Posterior cingulate gyrus (tissue), 11 donors: Measurements from ENCODE around the gene CPEB1.
"Not testable (repeated sequence)": the region's sequence is repeated elsewhere in the genome, so short reads cannot be mapped to it uniquely, and the experiment has no call there.

Experiments
- DNase-seq, 10 donors: peaks; one replicate each; pipeline versions ENCODE4 v3.0.0 to v3.0.0-alpha.2; 2020 to 2021; ENCODE audit warnings: mixed read lengths in 3 of 10
- intact Hi-C: fragments of 100-400 bp; cut with DNase I; formaldehyde crosslinking; loops from one replicate; pipeline ENCODE4 v1.15.1; 2023

Gene CPEB1

DNA sequence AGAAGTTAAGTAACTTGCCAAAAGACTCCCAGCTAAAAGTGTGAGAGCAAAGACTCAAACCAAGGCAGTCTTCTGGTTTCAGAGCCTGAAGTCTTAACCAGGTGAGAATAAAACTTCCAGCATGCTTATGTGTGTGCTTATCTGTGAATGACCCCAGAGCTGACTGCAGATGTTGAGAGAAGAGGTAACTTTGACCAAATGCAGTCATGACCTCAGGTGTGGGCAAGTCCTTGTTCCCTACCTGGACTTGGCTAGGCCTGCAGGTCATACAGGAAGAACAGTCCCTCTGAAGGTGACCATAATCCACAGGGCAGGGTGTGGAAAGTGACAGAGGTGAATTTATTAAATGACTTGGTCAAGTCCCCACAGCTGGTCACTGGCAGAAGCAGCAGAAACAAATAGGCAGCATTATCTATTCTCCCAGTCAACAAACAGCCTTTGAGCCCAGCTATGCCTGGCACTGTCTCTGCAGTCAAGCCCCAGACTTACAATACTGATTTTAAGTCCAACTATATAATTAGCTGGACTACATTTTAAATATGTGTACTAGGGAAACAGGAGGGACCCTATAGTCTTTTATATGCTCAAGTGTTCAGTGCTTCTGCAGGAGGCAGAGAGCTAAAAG is 3.0 kb upstream of the CPEB1 start:
- intact Hi-C loops = no loop called here
- peak in 5 of 10 donors; percentile 31 to 90 (median 45) for DNase-seq

DNA sequence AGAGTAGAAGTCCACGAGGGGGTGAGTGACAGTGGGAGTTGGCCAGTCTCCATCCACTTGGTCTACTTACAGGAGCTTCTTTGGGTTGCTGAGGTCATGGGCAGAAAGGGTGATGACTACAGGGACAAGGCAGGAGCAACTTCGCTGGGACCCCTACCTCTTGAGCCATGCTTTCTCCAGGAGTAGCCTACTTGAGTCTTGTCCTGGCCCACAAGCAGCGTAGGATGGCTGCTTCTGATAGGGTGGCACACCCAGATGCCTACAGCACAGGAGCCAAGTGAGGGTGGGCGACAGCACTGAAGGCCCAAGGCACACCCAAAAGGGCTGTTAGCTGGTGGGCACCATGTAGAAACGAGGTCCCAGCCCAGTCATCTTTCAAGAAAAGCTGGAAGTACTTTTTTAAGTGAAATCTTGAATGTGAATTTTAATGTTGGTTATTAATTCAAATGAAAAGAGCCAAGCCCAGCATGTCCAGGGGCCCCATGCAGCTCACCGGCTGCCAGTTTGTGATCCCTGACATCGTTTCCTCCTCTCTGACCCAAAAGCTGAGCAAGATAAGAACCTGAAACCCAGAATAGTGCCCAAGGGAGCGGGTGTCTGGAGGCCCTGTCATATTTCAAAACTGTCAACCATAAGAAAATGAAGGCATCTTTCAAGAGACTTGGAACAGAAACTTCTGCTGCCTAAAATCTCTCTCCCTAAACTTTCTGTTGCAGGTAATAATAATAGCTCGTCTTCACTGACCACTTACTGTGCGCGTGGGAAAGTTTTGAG is 2.2 kb upstream of the CPEB1 start:
- intact Hi-C loops = loop anchor here (5.0 to 10.0 kb wide), 4 partner anchors 45 to 158 kb away; partner anchors contain the start of genes FSD2, RPS17 and WHAMM
- peak in 2 of 10 donors; percentile 36 to 71 for DNase-seq

DNA sequence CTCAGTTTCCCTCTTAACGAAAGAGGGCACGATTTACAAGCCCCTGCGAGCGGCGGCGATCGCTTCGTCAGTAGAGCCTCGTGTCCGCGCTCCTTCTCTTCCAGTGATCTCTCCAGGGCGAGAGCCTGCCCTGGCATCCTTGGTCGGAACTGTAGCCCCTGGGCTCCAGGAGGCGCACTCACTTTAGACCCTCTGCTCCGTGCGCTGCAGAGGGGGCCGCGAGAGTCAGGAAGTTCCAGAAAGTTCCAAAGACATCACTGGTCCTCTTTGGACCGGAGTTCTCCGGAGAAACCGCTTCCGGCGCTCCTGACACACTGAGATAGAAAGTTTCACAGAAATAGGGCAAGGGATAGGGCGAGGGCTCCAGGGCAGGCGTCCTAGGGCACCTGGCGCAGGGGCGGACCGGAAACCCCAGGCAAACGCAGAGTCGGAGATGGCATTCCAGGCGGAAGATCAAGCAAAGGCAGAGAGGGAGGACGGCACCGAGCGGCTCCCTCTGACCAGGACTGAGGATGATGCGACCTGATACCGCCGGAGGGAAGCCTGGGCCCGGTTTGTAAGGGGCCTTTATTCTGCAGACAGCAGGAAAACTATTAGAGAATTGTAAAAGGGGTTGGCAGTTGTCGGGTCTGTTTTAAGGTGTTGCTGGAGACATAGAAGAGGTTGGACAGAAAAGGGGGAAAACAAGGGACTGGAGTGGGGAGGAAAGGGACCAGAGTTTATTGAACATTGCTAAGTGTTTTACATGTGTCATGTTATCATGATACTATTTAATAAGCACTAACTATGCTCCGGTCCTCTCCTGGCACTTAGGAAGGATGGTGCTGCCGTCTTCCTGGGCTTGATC is 1.3 kb upstream of the CPEB1 start:
- intact Hi-C loops = loop anchor here (5.0 to 10.0 kb wide), 4 partner anchors 46 to 159 kb away; partner anchors contain the start of genes FSD2, RPS17 and WHAMM
- DNase-seq = peak in 4 of 10 donors; percentile 25 to 79 (median 43)

DNA sequence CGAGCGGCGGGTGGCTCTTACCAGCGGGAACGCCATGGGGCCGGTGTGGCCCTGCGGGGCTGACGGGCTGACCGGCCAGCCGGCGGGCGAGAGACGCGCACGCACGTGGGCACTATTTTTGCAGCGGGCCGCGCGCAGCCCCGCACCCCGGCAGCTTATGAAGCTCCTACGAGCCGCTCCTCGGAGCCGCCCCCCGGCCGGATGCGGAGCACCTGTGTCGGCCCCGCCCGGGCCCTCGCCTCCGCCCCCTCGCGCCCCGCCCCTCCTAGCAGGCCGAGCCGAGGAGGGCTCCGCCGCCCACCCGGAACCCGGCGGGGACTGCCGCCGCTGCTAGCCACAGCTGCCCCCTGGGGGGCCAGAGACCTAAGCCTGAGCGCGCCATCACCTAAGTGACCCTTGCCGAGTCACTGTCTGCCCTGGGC is 683 bp upstream of the CPEB1 start:
- peak in 1 of 10 donors; percentile 23 for DNase-seq
- intact Hi-C loops = loop anchor here (2.0 to 10.0 kb wide), 5 partner anchors 47 to 159 kb away; partner anchors contain the start of genes FSD2, RPS17 and WHAMM

DNA sequence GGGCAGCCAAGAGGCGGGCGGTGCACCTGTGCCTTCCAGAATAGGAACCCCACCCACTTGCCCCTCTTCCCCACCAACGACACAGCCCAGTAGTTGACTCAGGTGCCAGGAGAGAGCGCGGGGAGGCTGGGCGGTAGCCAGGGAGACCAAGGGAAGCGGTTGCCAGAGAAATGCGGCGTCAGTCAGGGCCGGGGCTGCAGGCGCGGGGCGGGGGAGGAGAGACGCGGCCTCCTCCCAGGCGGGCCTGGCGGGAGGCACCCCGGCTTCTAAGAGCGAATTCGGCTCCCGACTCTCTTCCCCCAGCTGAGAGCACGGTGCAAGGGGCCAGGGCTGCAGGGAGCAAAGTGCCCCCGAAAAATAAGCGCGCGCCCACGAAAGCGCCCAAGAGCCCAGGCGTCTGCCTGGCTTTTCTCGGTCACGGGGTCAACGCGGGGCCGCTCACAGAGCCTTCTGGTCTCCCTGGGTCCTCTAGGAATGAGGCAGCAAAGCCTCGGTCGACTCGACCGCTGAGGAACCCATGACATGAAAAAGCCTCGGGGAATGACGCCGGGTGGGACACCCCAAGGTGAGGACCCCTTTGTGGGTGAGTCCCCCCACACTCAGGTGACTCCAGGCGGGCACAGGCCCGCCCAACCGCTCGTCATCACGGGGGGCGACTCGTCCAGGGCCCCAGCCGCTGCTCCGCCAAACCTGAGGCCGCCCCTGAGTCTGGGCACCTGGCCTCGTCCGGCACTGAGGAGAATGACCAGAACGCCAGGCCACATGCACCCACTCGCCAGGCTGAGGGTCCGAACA is 716 bp downstream of the CPEB1 start:
- intact Hi-C loops = loop anchor here (2.0 to 10.0 kb wide), 5 partner anchors 48 to 161 kb away; partner anchors contain the start of genes FSD2, RPS17 and WHAMM
- peak; percentile 23 to 88 (median 41) for DNase-seq

DNA sequence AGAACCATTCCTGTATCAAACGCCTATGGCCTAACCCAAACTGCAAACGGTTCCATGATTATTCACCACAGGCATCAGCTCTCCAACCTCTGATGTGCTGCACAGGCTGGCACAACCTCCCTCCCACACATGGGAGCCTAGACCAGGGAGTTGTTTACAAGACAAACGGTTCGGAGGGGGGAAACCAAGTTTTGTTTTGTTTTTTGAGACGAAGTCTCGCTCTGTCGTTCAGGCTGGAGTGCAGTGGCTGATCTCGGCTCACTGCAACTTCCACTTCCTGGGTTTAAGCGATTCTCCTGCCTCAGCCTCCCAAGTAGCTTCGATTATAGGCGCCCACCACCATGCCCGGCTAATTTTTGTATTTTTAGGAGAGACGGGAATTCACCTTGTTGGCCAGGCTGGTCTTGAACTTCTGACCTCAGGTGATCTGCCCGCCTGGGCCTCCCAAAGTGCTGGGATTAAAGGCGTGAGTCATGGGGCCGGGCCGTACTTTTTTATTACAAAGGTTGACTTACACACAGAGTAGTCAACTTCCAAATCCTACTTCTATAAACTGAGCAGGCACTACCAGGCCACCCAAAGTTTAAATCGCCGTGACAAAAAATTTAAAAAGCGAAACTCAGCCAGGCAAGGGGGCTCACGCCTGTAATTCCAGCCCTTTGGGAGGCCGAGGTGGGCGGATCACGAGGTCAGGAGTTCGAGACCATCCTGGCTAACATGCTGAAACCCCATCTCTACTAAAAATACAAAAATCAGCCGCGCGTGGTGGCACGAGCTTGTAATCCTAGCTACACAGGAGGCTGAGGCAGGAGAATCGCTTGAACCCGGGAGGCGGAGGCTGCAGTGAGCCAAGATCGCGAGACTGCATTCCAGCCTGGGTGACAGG is 2.0 kb downstream of the CPEB1 start:
- DNase-seq = not testable (repeated sequence)
- intact Hi-C loops = loop anchor here (5.0 to 10.0 kb wide), 4 partner anchors 50 to 162 kb away; partner anchors contain the start of genes FSD2, RPS17 and WHAMM

DNA sequence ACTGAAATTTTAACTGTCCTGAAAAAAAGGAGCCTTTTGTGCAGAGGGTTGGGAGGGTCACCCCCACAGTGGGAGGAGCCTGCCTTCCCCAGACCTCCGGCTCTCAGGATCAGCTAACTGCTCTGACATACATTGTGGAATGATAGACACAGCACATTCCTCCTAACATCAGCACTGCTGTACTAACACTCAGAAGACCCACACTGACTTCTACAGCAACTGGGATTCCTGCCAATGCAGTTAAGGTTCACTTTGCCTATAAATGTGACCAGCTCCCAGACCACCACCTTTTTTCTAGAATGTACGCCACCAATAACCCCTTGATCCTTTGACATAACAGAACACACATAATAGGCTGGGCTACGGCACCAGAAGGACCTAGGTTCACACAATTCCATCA is 3.2 kb downstream of the CPEB1 start:
- intact Hi-C loops = loop anchor here (10.0 kb wide), 1 partner anchor 51 kb away; no protein-coding TSS in a partner anchor
- DNase-seq = no peak

DNA sequence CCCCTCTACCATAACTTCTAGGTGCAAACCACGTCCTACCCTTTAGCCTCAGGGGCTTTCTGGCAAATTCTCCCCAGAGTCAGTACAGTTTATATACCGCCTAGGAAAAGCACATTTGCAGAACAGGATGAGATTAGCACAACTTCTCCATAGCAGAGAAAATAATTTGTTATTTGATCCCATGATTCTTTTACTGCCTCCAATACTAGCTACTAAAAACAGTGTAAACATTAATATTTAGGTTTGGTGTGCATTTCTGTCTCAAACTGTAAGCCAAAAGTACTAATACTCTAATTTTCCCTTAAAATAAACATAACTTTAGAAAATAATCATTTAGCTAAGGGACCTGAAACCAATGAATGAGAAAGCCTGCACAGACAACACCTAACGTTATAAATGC is 4.5 kb downstream of the CPEB1 start:
- intact Hi-C loops = loop anchor here (10.0 kb wide), 1 partner anchor 52 kb away; no protein-coding TSS in a partner anchor
- no peak for DNase-seq

DNA sequence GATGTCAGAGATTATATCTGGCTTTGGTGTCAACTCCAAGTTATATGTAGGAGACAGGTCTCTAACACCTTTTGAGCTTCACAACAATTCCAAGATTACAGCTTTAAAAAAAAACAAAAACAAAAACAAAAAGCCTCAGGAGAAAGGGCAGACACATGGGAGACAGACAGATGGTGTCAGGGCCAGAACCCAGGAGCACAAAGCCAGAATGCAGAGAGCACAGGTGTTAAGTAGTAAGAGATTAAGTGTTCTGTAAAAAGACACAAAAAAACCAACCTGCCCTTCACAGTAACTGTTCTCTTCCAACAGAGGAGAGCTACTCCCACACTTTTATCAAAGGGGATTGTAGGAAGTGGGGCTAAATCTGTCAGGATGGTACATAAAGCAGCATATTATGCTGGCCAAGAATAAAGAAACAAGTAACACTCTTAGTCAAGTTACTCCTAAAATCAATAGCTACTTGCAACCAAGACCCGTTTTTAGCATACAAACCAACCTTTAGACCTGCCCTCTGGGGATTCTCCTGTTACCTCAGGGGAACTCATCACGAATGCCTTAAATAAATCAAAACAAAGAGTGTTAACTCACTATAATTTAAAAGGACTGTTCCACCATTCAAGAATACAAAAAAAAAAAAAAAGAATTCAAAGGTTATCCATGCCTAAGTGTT is 5.9 kb downstream of the CPEB1 start:
- DNase-seq = no peak
- intact Hi-C loops = loop anchor here (10.0 kb wide), 1 partner anchor 54 kb away; no protein-coding TSS in a partner anchor

DNA sequence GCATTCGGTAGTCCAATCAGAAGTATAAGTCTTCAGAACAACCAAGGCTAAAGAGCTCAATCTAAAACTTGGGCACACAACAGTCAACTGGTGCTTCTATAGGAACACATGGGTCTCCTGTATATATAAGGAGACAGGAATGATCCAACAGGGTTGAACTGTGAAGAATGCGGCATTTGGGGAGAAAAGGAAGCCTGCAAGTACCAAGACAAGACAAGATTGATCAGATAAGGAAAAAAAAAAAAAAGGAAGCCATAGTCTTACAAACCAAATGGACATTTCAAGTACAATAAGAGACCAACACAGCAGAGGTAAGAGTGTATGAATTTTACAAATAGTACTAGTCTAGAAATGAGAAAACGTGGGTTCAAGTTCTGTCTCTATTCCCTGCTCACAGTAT is 6.5 kb downstream of the CPEB1 start:
- DNase-seq = no peak
- intact Hi-C loops = loop anchor here (10.0 kb wide), 1 partner anchor 54 kb away; no protein-coding TSS in a partner anchor

DNA sequence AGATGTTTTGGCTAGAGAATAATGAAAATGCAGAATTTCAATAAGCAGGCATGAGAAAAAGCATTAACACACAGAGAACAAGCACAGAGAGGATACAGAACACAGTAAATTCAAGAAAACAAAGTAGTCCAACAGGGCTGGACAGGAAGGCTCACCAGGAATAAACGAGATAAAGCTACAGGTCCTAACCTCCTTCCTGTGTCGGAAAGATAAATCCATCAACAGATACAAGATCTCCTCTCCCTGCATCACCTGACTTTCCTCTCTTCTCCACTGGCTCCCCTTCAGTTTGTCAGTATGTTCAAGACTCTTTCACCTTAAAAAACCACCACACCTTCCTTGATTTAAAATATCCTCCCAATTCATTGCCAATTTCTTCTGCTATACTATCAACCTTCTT is 11.4 kb downstream of the CPEB1 start:
- intact Hi-C loops = no loop called here
- DNase-seq = no peak

DNA sequence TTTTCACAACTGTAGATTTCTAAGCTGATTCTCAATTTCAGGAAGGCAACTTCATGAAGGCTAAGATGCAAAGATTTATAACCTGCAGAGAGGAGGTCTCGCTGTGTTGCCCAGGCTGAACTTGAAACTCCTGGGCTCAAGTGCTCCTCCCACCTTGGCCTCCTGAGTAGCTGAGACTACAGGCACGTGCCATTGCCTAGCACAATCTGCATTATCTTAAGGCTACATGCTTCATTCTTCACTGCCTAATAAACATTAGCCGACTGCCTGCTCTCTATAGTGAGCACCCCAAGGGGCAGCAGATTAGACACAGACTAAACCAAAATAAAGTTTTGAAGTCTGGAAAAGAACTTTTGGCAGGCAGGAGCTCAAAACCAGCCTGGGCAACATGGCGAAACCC is 17.1 kb downstream of the CPEB1 start:
- DNase-seq = no peak
- intact Hi-C loops = no loop called here

DNA sequence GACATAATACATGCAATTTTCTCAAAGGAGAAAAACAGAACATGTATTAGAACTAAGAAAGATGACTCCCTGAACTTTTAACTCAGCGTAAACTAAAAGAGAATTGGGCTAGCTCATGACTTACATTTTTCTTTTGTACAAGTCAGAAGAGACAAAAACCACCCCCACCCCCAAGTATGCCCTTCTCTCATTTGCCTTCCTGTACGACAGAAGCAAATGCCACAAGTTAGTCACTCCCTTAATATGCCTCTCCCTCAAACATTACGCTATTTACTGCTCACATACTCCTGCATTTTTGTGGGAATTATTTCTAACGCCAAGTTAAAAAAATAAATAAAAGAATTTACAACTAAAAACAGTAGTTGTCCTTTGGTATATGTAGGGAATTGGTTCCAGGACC is 22.0 kb downstream of the CPEB1 start:
- intact Hi-C loops = no loop called here
- no peak for DNase-seq

DNA sequence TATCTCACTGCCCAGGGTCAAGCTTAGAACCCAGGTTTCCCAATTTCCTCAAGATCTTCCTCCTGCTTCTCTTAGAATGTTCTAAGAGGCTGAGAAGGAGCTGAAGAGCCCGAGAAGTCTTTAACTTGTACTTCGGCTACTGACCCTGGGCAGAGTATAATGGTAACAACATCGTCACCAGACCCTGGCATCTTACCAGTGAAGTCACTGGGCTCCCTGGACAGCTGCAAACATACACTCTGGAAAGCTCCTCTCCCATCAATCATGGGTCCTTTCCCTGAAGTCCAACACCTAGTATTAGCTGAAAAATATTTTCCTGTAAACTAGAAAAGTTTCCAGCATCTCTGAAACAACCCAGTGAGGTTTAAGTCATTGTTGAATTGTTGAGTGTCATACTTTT is 22.7 kb downstream of the CPEB1 start:
- intact Hi-C loops = no loop called here
- DNase-seq = no peak

DNA sequence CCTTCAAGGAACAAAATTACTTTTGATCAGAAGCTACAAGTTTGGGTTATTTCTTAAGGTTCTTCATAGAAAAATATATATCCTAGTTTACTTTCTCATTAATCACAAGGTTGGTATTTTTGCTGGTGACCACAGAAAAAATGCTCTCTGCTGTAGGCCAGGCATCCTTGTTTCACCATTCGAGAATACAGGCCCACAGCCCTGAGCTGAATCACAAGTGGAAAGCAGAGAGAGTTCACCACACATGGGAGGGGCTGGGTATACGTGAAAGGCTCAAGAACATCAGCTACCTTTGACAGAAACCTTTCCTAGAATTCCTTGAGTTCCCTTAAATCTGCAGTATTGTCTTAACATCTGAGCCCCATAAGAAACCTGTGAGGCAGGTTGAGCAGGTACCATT is 23.2 kb downstream of the CPEB1 start:
- intact Hi-C loops = no loop called here
- DNase-seq = no peak

DNA sequence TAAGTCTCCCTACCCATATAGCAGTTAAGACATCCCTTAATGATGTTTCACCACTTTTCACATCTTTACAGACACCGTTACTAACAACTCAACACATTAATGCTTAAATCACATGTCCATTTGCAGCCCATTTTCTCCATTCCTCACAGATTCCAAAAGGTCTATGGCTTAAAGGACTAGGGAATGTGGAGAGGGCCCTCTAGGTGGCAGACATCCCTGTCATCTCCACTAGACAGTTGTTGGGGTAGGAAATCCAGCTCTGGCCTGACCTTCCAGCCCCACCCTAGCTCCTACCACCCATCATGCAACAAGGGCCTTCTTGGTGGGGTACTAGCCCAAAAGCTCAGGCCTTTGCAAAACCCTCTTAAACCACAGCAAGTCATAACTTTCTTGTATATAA is 25.2 kb downstream of the CPEB1 start:
- DNase-seq = no peak
- intact Hi-C loops = no loop called here

DNA sequence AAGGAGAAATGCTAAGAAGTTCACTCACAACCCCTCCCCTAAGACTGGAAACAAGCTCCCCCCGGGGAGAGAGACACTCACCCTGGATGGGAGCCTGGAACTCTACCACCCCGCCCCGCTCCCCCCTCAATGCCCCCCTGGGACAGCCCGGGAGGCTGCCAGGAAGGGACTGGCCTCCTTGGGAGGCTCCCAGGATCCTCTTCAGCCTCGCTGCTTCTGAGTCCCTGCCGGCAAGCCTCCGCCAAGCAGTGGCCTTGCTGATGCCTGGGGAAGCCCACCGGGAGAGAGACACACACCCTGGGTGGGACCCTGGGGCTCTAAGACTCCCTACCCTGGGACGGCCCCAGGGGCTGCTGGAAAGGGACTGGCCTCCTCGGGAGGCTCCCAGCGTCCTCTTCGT is 33.4 kb downstream of the CPEB1 start:
- intact Hi-C loops = no loop called here
- DNase-seq = peak in 1 of 10 donors; percentile 82

DNA sequence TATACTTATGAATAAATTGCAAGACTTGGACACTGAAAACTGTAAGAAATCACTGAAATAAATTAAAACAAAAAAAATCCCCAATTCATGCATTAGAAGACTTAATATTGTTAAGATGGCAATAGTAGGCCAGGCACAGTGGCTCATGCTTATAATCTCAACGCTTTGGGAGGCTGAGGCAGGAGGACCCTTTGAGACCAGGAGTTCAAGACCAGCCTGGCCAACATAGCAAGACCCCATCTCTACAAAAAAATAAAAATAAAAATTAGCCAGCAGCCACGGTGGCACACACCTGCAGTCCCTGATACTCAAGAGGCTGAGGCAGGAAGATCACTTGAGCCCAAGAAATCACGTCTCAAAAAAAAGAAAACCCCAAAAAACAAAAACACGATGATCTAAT is 35.8 kb downstream of the CPEB1 start:
- no peak for DNase-seq
- intact Hi-C loops = no loop called here
